ENCODE results near the gene SAMD4A.

SAMD4A gene

DNA sequence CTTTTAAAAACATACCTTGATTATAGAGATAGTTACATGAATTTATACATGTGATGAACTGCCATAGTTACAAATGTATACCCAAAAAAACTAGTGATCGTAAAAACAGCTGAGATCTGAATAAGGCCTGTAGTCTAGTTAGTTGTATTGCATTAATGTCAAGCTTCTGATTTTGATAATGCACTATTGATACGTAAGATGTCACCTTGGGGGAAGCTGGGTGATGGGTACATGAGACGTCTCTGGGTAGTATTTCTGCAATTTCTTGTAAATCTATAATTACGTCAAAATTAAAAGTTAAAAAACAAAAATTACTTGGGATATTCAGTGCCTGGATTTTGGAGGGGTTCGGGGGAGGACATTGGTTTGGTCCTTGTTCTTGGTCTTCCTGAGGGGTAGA lies 144.4 kb downstream of the SAMD4A start:
- no peak for DNase-seq (ENCODE audit: low read depth in 1 of 2, low spot score in 1 of 2)
- Histone ChIP-seq H3K4me3 (replicated peaks; ENCODE audit: insufficient read depth, low read length) (no peak overlapping the region), H3K27me3 (ENCODE audit: insufficient read depth, poor library complexity, severe bottlenecking) (peaks cover 11% of the 10 kb centered on the region), H3K27ac (replicated peaks) (no peak overlapping the region)
- TF ChIP-seq POLR2AphosphoS5 (IDR thresholded peaks at IDR 0.05; ENCODE audit: low read depth) = no peak
- no peak for TF ChIP-seq GABPA (IDR thresholded peaks at IDR 0.05; ENCODE audit: low read depth)
- TF ChIP-seq SPI1 (IDR thresholded peaks at IDR 0.05; ENCODE audit: borderline replicate concordance, low read depth) = no peak
- TF ChIP-seq, protein P1, sequence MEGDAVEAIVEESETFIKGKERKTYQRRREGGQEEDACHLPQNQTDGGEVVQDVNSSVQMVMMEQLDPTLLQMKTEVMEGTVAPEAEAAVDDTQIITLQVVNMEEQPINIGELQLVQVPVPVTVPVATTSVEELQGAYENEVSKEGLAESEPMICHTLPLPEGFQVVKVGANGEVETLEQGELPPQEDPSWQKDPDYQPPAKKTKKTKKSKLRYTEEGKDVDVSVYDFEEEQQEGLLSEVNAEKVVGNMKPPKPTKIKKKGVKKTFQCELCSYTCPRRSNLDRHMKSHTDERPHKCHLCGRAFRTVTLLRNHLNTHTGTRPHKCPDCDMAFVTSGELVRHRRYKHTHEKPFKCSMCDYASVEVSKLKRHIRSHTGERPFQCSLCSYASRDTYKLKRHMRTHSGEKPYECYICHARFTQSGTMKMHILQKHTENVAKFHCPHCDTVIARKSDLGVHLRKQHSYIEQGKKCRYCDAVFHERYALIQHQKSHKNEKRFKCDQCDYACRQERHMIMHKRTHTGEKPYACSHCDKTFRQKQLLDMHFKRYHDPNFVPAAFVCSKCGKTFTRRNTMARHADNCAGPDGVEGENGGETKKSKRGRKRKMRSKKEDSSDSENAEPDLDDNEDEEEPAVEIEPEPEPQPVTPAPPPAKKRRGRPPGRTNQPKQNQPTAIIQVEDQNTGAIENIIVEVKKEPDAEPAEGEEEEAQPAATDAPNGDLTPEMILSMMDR (IDR thresholded peaks at IDR 0.05; ENCODE audit: insufficient read depth, low read length) = no peak
- TF ChIP-seq, protein P2, sequence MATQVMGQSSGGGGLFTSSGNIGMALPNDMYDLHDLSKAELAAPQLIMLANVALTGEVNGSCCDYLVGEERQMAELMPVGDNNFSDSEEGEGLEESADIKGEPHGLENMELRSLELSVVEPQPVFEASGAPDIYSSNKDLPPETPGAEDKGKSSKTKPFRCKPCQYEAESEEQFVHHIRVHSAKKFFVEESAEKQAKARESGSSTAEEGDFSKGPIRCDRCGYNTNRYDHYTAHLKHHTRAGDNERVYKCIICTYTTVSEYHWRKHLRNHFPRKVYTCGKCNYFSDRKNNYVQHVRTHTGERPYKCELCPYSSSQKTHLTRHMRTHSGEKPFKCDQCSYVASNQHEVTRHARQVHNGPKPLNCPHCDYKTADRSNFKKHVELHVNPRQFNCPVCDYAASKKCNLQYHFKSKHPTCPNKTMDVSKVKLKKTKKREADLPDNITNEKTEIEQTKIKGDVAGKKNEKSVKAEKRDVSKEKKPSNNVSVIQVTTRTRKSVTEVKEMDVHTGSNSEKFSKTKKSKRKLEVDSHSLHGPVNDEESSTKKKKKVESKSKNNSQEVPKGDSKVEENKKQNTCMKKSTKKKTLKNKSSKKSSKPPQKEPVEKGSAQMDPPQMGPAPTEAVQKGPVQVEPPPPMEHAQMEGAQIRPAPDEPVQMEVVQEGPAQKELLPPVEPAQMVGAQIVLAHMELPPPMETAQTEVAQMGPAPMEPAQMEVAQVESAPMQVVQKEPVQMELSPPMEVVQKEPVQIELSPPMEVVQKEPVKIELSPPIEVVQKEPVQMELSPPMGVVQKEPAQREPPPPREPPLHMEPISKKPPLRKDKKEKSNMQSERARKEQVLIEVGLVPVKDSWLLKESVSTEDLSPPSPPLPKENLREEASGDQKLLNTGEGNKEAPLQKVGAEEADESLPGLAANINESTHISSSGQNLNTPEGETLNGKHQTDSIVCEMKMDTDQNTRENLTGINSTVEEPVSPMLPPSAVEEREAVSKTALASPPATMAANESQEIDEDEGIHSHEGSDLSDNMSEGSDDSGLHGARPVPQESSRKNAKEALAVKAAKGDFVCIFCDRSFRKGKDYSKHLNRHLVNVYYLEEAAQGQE (IDR thresholded peaks at IDR 0.05; ENCODE audit: insufficient replicate concordance, low read depth) = no peak

DNA sequence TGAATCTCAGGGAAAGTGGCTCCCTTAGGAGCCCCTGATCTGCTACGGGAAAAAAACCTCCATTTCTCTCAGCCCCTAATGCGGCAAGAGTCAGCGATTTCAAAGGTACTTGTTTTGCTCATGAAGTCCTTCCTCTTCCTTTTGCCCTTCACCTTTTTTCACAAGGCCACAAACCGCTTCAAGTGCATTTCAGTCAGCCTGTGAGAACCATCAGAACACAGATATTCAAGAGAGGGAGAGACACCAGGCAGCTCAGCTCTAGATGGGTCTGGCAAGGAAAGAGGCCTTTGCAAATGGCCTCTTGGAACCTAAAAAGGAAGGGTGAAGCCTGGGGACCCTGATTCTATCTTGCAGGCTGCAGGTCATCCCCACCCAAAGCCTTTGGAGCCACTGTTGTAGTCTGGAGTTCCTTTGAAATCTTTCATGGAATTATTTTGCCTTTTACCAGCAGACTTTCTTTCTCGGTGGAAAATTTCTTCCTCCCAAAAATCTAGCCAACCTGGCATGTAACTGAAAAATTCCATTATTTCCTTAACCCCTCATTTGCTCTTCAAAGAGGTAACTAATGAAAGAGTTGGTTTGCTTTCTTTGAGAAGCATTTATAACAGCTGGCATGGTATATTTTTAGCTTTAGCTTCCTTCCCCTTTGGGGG lies 145.0 kb downstream of the SAMD4A start:
- peaks cover 14% of the 10 kb centered on the region for H3K27me3 ChIP-seq (ENCODE audit: insufficient read depth, poor library complexity, severe bottlenecking)
- H3K4me3 ChIP-seq (replicated peaks; ENCODE audit: insufficient read depth, low read length) = no peak overlapping the region
- no peak overlapping the region for H3K27ac ChIP-seq (replicated peaks)
- DNase-seq (ENCODE audit: low read depth in 1 of 2, low spot score in 1 of 2) = no peak
- TF ChIP-seq SPI1 (IDR thresholded peaks at IDR 0.05; ENCODE audit: borderline replicate concordance, low read depth) (no peak), GABPA (IDR thresholded peaks at IDR 0.05; ENCODE audit: low read depth) (no peak), POLR2AphosphoS5 (IDR thresholded peaks at IDR 0.05; ENCODE audit: low read depth) (no peak)
- TF ChIP-seq, protein P1 (IDR thresholded peaks at IDR 0.05; ENCODE audit: insufficient read depth, low read length) = no peak
- TF ChIP-seq, protein P2 (IDR thresholded peaks at IDR 0.05; ENCODE audit: insufficient replicate concordance, low read depth) = no peak

DNA sequence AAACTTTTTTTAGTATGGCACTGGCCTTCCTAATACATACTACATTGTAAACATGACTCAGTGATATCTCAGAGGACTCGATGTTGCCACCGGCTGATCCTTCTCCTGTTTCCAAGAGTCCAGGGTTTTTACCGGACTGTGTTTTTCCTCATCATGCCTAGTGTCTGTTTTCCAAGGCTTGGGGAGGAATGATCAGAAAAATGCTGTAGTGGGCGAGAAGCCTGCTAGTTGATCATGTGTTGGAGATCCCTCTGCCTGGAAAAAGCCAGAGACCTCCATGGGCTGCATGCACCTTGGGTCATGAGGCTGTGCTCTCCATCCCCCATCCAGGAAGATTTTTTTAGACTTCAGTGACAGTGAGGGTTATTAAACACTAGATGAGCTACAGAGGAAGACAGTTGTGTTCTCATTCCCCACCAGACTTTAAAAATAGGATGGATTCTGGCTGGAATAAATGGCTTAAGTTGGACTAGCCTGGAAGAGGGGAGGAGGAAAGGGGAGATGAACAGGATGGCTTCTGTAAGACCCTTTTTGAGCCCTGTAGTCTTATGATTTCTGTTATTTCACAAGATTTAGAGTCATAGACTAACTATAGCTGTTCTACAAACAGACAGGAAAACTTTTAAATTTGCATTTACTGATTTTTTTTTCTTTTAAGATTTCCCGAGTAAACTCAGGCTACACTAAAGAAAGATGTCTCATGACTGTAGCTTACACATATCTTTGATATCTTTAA lies 145.7 kb downstream of the SAMD4A start:
- DNase-seq (ENCODE audit: low read depth in 1 of 2, low spot score in 1 of 2) = no peak
- TF ChIP-seq POLR2AphosphoS5 (IDR thresholded peaks at IDR 0.05; ENCODE audit: low read depth) (no peak), SPI1 (IDR thresholded peaks at IDR 0.05; ENCODE audit: borderline replicate concordance, low read depth) (no peak), GABPA (IDR thresholded peaks at IDR 0.05; ENCODE audit: low read depth) (no peak)
- TF ChIP-seq, protein P1 (IDR thresholded peaks at IDR 0.05; ENCODE audit: insufficient read depth, low read length) = no peak
- TF ChIP-seq, protein P2 (IDR thresholded peaks at IDR 0.05; ENCODE audit: insufficient replicate concordance, low read depth) = no peak
- Histone ChIP-seq H3K27ac (replicated peaks) (no peak overlapping the region), H3K4me3 (replicated peaks; ENCODE audit: insufficient read depth, low read length) (no peak overlapping the region), H3K27me3 (ENCODE audit: insufficient read depth, poor library complexity, severe bottlenecking) (peaks cover 14% of the 10 kb centered on the region)

Data from HL-60 (cell line).